ENCODE measurements around the gene VPS37C. TPM values are rescaled to one million over a fixed set of nuclear protein-coding genes. Genes with fewer than 3 reads are reported as not detected.

Gene VPS37C
- total and polyA plus RNA-seq, 9 of the 15 experiments (the other 6 are each of a cell fraction or from before 2014, with no cell fraction given) = 0.62 to 29.8 (median 11.5) TPM

- Histone ChIP-seq H3K9me1 (ENCODE audit: control insufficient read depth, insufficient read depth, low read length) (peaks cover 4% of the 10 kb centered on the region), H3K27me3 (ENCODE audit: control insufficient read depth in 2 of 2, insufficient read depth in 2 of 2, low read length in 2 of 2) (peaks cover 30 to 60% of the 10 kb centered on the region in 2 experiments), H3K4me2 (ENCODE audit: insufficient read depth, low read length) (no peak overlapping the region), H3K79me2 (ENCODE audit: control insufficient read depth, insufficient read depth, low read length) (no peaks in the 10 kb centered on the region), H3K27ac (ENCODE audit: extremely low read depth, low read depth, low read length) (no peak overlapping the region), H3K9me3 (replicated peaks; ENCODE audit: control insufficient read depth, insufficient read depth, low read depth, low read length) (no peaks in the 10 kb centered on the region), H3K36me3 (ENCODE audit: control insufficient read depth, insufficient read depth, low read length) (no peaks in the 10 kb centered on the region), H3K4me1 (replicated peaks in 1 of 2; ENCODE audit: control insufficient read depth in 2 of 2, insufficient read depth in 2 of 2, low read length in 2 of 2) (peaks cover 11 to 15% of the 10 kb centered on the region in 2 experiments; a peak in 4 of 5 replicates), H4K20me1 (replicated peaks; ENCODE audit: control insufficient read depth, insufficient read depth, low read length) (peaks cover 21% of the 10 kb centered on the region), H3K4me3 (no peak overlapping the region), H2AFZ (ENCODE audit: low read depth, low read length) (no peak overlapping the region), H3K9ac (ENCODE audit: insufficient read depth in 1 of 2, low read depth in 2 of 2, low read length in 2 of 2) (peak overlapping the region in 1 of 2 experiments; percentile 27; a peak in 1 of 4 replicates)
- BruUV-seq (replicated peaks) = no TSS peak
- DNase-seq (ENCODE audit: extremely low read depth in 1 of 4, low spot score in 3 of 4) (no peak), ATAC-seq (no peak), FAIRE-seq (no peak)
- TF ChIP-seq NFIC (IDR thresholded peaks at IDR 0.05) = peak; percentile 34; the same call in 1 of the 2 replicates
- TF ChIP-seq ZKSCAN3 (CRISPR knock-in tag; IDR thresholded peaks at IDR 0.05) = no peak
- TF ChIP-seq SAFB (IDR thresholded peaks at IDR 0.05; ENCODE audit: borderline replicate concordance, low read depth, low read length) = no peak
- TF ChIP-seq FOXP1 (CRISPR knock-in tag; IDR thresholded peaks at IDR 0.05) = no peak
- TF ChIP-seq STAT6 (CRISPR knock-in tag; IDR thresholded peaks at IDR 0.05) = no peak
- no peak for TF ChIP-seq SMAD1 (IDR thresholded peaks at IDR 0.05; ENCODE audit: low read depth, low read length, partially characterized antibody)
- TF ChIP-seq KDM1A (IDR thresholded peaks at IDR 0.05) = no peak
- TF ChIP-seq HDAC8 (tag; IDR thresholded peaks at IDR 0.05) = no peak
- CTCF ChIA-PET (ENCODE audit: low intra/inter-chr PET ratio) = no interaction called here
- intact Hi-C loops (cut with micrococcal nuclease) = no loop called here
- in situ Hi-C loops (cut with MboI) = no loop called here
- POLR2A ChIA-PET = interaction anchor here (1.4 to 1.6 kb wide), 3 partner anchors 9 to 17 kb away, joined by 3 to 5 read pairs (median 4); no protein-coding TSS in a partner anchor
- 6% methylated on average over 14 of the region's 15 CpGs for WGBS (ENCODE audit: insufficient coverage, low coverage, missing lambda C conversion rate)
These were observed 39.9 kb downstream of the VPS37C start for GRCh38 chr11:61121192-61121831.
